ENCODE results near the gene GCK. TPM values are rescaled to one million over a fixed set of nuclear protein-coding genes. Genes with fewer than 3 reads are reported as not detected.

Gene GCK
- total and polyA plus RNA-seq, 7 donors, result 0.27 to 1.8 (median 0.60) TPM; not detected in 2

- intact Hi-C loops (cut with DNase I), result no loop called here
- no peak overlapping the region for H3K27ac ChIP-seq
- H3K4me1 ChIP-seq, result peaks cover 0 to 3% (median 0%) of the 10 kb centered on the region in 4 donors
- DNase-seq, result no peak
- TF ChIP-seq EP300 (IDR thresholded peaks at IDR 0.05) (no peak), POLR2A (IDR thresholded peaks at IDR 0.05) (no peak), CTCF (IDR thresholded peaks at IDR 0.05) (no peak), POLR2AphosphoS5 (IDR thresholded peaks at IDR 0.05) (no peak)
- H3K9me3 ChIP-seq, result no peaks in the 10 kb centered on the region
- H3K27me3 ChIP-seq, result no peaks in the 10 kb centered on the region
- no peak overlapping the region for H3K4me3 ChIP-seq
- WGBS, 2 donors, result 89 to 93% methylated on average over 17 of the region's 17 CpGs
- peaks cover 0 to 80% (median 8%) of the 10 kb centered on the region in 4 donors for H3K36me3 ChIP-seq
These were observed 73.0 kb downstream of the GCK start for GRCh38 chr7:44116087-44116788.

- H3K27ac ChIP-seq, result no peak overlapping the region
- WGBS, 2 donors, result 88 to 89% methylated on average over 12 of the region's 12 CpGs
- intact Hi-C loops (cut with DNase I), result no loop called here
- TF ChIP-seq POLR2A (IDR thresholded peaks at IDR 0.05), result no peak
- no peak for TF ChIP-seq EP300 (IDR thresholded peaks at IDR 0.05)
- TF ChIP-seq POLR2AphosphoS5 (IDR thresholded peaks at IDR 0.05), result no peak
- no peak for TF ChIP-seq CTCF (IDR thresholded peaks at IDR 0.05)
- peaks cover 3 to 80% (median 9%) of the 10 kb centered on the region in 4 donors for H3K36me3 ChIP-seq
- no peak for DNase-seq
- H3K4me3 ChIP-seq, result no peak overlapping the region
- H3K4me1 ChIP-seq, result no peaks in the 10 kb centered on the region
- peaks cover 0 to 7% (median under 1%) of the 10 kb centered on the region in 3 donors for H3K27me3 ChIP-seq
- no peaks in the 10 kb centered on the region for H3K9me3 ChIP-seq
These were observed 74.5 kb downstream of the GCK start for GRCh38 chr7:44114586-44115310.

GRCh38 chr7:44113764-44114354 lies 75.4 kb downstream of the GCK start:
- intact Hi-C loops (cut with DNase I), result no loop called here
- WGBS, 2 donors, result 94% methylated on average over 24 of the region's 24 CpGs
- TF ChIP-seq POLR2A (IDR thresholded peaks at IDR 0.05), result no peak
- TF ChIP-seq POLR2AphosphoS5 (IDR thresholded peaks at IDR 0.05), result no peak
- no peak for TF ChIP-seq EP300 (IDR thresholded peaks at IDR 0.05)
- TF ChIP-seq CTCF (IDR thresholded peaks at IDR 0.05), result no peak
- no peak for DNase-seq
- Histone ChIP-seq H3K27me3 (peaks cover 0 to 15% (median 3%) of the 10 kb centered on the region in 3 donors), H3K27ac (no peak overlapping the region), H3K9me3 (no peaks in the 10 kb centered on the region), H3K4me1 (no peaks in the 10 kb centered on the region), H3K4me3 (no peak overlapping the region), H3K36me3 (peaks cover 5 to 88% (median 10%) of the 10 kb centered on the region in 4 donors)

GRCh38 chr7:44112997-44113763 lies 76.1 kb downstream of the GCK start:
- peaks cover 0 to 22% (median 3%) of the 10 kb centered on the region in 3 donors for H3K27me3 ChIP-seq
- intact Hi-C loops (cut with DNase I), result no loop called here
- H3K36me3 ChIP-seq, result peaks cover 5 to 86% (median 10%) of the 10 kb centered on the region in 4 donors
- no peak for DNase-seq
- no peak overlapping the region for H3K27ac ChIP-seq
- no peak for TF ChIP-seq POLR2AphosphoS5 (IDR thresholded peaks at IDR 0.05)
- no peak for TF ChIP-seq CTCF (IDR thresholded peaks at IDR 0.05)
- no peak for TF ChIP-seq EP300 (IDR thresholded peaks at IDR 0.05)
- TF ChIP-seq POLR2A (IDR thresholded peaks at IDR 0.05), result no peak
- no peak overlapping the region for H3K4me3 ChIP-seq
- 76 to 90% methylated on average over 34 of the region's 34 CpGs for WGBS, 2 donors
- H3K9me3 ChIP-seq, result no peaks in the 10 kb centered on the region
- H3K4me1 ChIP-seq, result no peaks in the 10 kb centered on the region

Measured in sigmoid colon (tissue), 7 donors.